HEK293 (cell line): ENCODE data around the gene CDH1.

Source experiments
- CTCF ChIA-PET: fragments of 350-600 bp; formaldehyde crosslinking; extraction: SDS; loops from one replicate; lab custom pipeline; 2021; ENCODE audit warnings: antibody characterized with exemption; lab: Yijun Ruan, JAX
- POLR2A ChIA-PET: fragments of 300-600 bp; formaldehyde crosslinking; extraction: SDS; loops from one replicate; lab custom pipeline; 2020; ENCODE audit warnings: antibody characterized with exemption, inconsistent platforms; lab: Yijun Ruan, JAX
- H3K27ac ChIP-seq: fragments of 200-500 bp; sonication (Bioruptor generic); 2 replicates; pipeline ENCODE4 v1.5.1; 2014; ENCODE audit warnings: low read depth, low read length, control low read depth, inconsistent platforms; ENCODE audit errors: extremely low read depth
- H3K36me3 ChIP-seq, 2 experiments: fragments of 200-500 bp in 1 of 2; sonication (Bioruptor generic) in 1 of 2; 1 replicate in 1 of 2; 2 replicates in 1 of 2; pipeline ENCODE4 v1.5.1; 2014 to 2017; ENCODE audit warnings: inconsistent platforms in 2 of 2, low read length in 2 of 2; ENCODE audit not compliant: control insufficient read depth in 2 of 2, insufficient read depth in 1 of 2
- H3K4me1 ChIP-seq: fragments of 200-500 bp; sonication (Bioruptor generic); 2 replicates; pipeline ENCODE4 v1.5.1; 2014; ENCODE audit warnings: mild to moderate bottlenecking, low read length, inconsistent platforms; ENCODE audit not compliant: control insufficient read depth, insufficient read depth
- H3K4me3 ChIP-seq: 2 replicates; pipeline ENCODE4 v1.5.1; 2011; ENCODE audit warnings: low read depth, mild to moderate bottlenecking, control low read depth, low read length, moderate library complexity
- H3K9me3 ChIP-seq: fragments of 200-500 bp; sonication (Bioruptor generic); 2 replicates; pipeline ENCODE4 v1.5.1; 2014; ENCODE audit warnings: low read depth, low read length, inconsistent platforms; ENCODE audit not compliant: control insufficient read depth, insufficient read depth
- HOXC10 ChIP-seq: sonication (generic); formaldehyde crosslinking; IDR thresholded peaks from 2 replicates; pipeline ENCODE4 v1.8.1; 2023; ENCODE audit warnings: mild to moderate bottlenecking, missing genetic modification reagents
- HOXD13 ChIP-seq: sonication (generic); formaldehyde crosslinking; IDR thresholded peaks from 2 replicates; pipeline ENCODE4 v1.8.0; 2022; ENCODE audit warnings: missing genetic modification reagents, borderline replicate concordance
- KLF1 ChIP-seq: fragments of 450-650 bp; formaldehyde crosslinking; IDR thresholded peaks from 2 replicates; pipeline ENCODE4 v1.5.1; 2016; ENCODE audit warnings: missing biosample characterization, missing genetic modification characterization
- MEIS1 ChIP-seq: sonication (generic); formaldehyde crosslinking; IDR thresholded peaks from 2 replicates; pipeline ENCODE4 v1.8.1; 2022; ENCODE audit warnings: missing genetic modification reagents, mild to moderate bottlenecking, borderline replicate concordance
- OSR2 ChIP-seq: fragments of 450-650 bp; formaldehyde crosslinking; IDR thresholded peaks from 2 replicates; pipeline ENCODE4 v1.5.1; 2016; ENCODE audit warnings: missing biosample characterization, missing genetic modification characterization
- SP7 ChIP-seq: fragments of 450-650 bp; formaldehyde crosslinking; IDR thresholded peaks from 2 replicates; pipeline ENCODE4 v1.5.1; 2016; ENCODE audit warnings: missing biosample characterization, missing genetic modification characterization
- TCF7L2 ChIP-seq: IDR thresholded peaks from 2 replicates; pipeline ENCODE4 v1.6.1; 2011; ENCODE audit warnings: low read depth, mild to moderate bottlenecking, inconsistent platforms, low read length, moderate library complexity, borderline replicate concordance
- ZFP37 ChIP-seq: fragments of 450-650 bp; formaldehyde crosslinking; IDR thresholded peaks from 2 replicates; pipeline ENCODE4 v1.5.1; 2016; ENCODE audit warnings: missing biosample characterization, missing genetic modification characterization
- ZFP41 ChIP-seq: fragments of 450-650 bp; formaldehyde crosslinking; IDR thresholded peaks from 2 replicates; pipeline ENCODE4 v1.5.1; 2016; ENCODE audit warnings: missing biosample characterization, missing genetic modification characterization, borderline replicate concordance
- ZNF157 ChIP-seq: fragments of 450-650 bp; formaldehyde crosslinking; IDR thresholded peaks from 2 replicates; pipeline ENCODE4 v1.5.1; 2016; ENCODE audit warnings: missing biosample characterization, missing genetic modification characterization
- ZNF174 ChIP-seq: fragments of 450-650 bp; formaldehyde crosslinking; IDR thresholded peaks from 2 replicates; pipeline ENCODE4 v1.5.0; 2017; ENCODE audit warnings: missing biosample characterization, mild to moderate bottlenecking, missing genetic modification characterization
- ZNF19 ChIP-seq: fragments of 450-650 bp; formaldehyde crosslinking; IDR thresholded peaks from 2 replicates; pipeline ENCODE4; 2016; ENCODE audit warnings: missing biosample characterization, missing genetic modification characterization, low read depth
- ZNF211 ChIP-seq: fragments of 450-650 bp; formaldehyde crosslinking; IDR thresholded peaks from 2 replicates; pipeline ENCODE4 v1.5.1; 2016; ENCODE audit warnings: low read depth, missing biosample characterization, missing genetic modification characterization
- ZNF223 ChIP-seq: fragments of 450-650 bp; formaldehyde crosslinking; IDR thresholded peaks from 2 replicates; pipeline ENCODE4 v1.5.1; 2016; ENCODE audit warnings: missing biosample characterization, missing genetic modification characterization
- ZNF26 ChIP-seq: fragments of 450-650 bp; formaldehyde crosslinking; IDR thresholded peaks from 2 replicates; pipeline ENCODE4 v1.5.1; 2016; ENCODE audit warnings: missing biosample characterization, missing genetic modification characterization
- ZNF280D ChIP-seq: fragments of 450-650 bp; formaldehyde crosslinking; IDR thresholded peaks from 2 replicates; pipeline ENCODE4 v1.5.1; 2016; ENCODE audit warnings: missing biosample characterization, missing genetic modification characterization
- ZNF416 ChIP-seq: fragments of 450-650 bp; formaldehyde crosslinking; IDR thresholded peaks from 2 replicates; pipeline ENCODE4 v1.5.1; 2016; ENCODE audit warnings: missing biosample characterization, missing genetic modification characterization
- ZNF548 ChIP-seq: fragments of 450-650 bp; formaldehyde crosslinking; IDR thresholded peaks from 2 replicates; pipeline ENCODE4 v1.5.1; 2016; ENCODE audit warnings: missing biosample characterization, missing genetic modification characterization
- ZNF658 ChIP-seq: fragments of 450-650 bp; formaldehyde crosslinking; IDR thresholded peaks from 2 replicates; pipeline ENCODE4; 2016; ENCODE audit warnings: missing biosample characterization, missing genetic modification characterization
- ZNF692 ChIP-seq: fragments of 450-650 bp; formaldehyde crosslinking; IDR thresholded peaks from 2 replicates; pipeline ENCODE4 v1.5.1; 2016; ENCODE audit warnings: missing biosample characterization, missing genetic modification characterization
- ZNF701 ChIP-seq: fragments of 450-650 bp; formaldehyde crosslinking; IDR thresholded peaks from 2 replicates; pipeline ENCODE4 v1.5.1; 2016; ENCODE audit warnings: missing biosample characterization, missing genetic modification characterization
- ZNF785 ChIP-seq: fragments of 450-650 bp; formaldehyde crosslinking; IDR thresholded peaks from 2 replicates; pipeline ENCODE4 v1.5.1; 2016; ENCODE audit warnings: missing biosample characterization, missing genetic modification characterization
- ZNF791 ChIP-seq: fragments of 450-650 bp; formaldehyde crosslinking; IDR thresholded peaks from 2 replicates; pipeline ENCODE4 v1.5.1; 2016; ENCODE audit warnings: missing biosample characterization, missing genetic modification characterization
- ZNF837 ChIP-seq: fragments of 450-650 bp; formaldehyde crosslinking; IDR thresholded peaks from 2 replicates; pipeline ENCODE4 v1.5.1; 2016; ENCODE audit warnings: missing biosample characterization, missing genetic modification characterization
- ZNF843 ChIP-seq: fragments of 450-650 bp; formaldehyde crosslinking; IDR thresholded peaks from 2 replicates; pipeline ENCODE4 v1.5.1; 2016; ENCODE audit warnings: missing biosample characterization, missing genetic modification characterization
- ZSCAN23 ChIP-seq: fragments of 450-650 bp; formaldehyde crosslinking; IDR thresholded peaks from 2 replicates; pipeline ENCODE4 v1.5.1; 2016; ENCODE audit warnings: missing biosample characterization, missing genetic modification characterization
- ZXDB ChIP-seq: fragments of 450-650 bp; formaldehyde crosslinking; IDR thresholded peaks from 2 replicates; pipeline ENCODE4 v1.5.1; 2016; ENCODE audit warnings: missing biosample characterization, missing genetic modification characterization
- TF ChIP-seq, protein P1 (sequence below): fragments of 450-650 bp; formaldehyde crosslinking; IDR thresholded peaks from 2 replicates; pipeline ENCODE4 v1.5.1; 2017; ENCODE audit warnings: missing biosample characterization, missing genetic modification characterization

Gene CDH1

DNA sequence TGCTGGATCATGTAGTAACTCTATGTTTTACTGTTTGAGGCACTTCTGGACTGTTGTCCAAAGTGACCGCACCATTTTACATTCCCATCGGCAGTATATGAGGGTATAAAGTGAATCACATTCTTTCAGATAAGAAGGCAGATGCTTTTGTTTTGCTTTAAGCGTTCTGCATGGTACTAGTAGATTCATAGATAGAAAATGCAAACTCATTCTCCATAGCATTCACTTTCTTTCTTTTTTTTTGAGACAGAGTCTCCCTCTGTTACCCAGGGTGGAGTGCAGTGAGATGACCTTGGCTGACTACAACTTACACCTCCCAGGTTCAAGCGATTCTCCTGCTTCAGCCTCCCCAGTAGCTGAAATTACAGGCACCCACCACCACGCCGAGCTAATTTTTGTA, 146.6 kb downstream of the CDH1 start:
- POLR2A ChIA-PET, result no interaction called here
- TF ChIP-seq ZFP41 (no peak), ZNF658 (no peak), ZNF843 (no peak), ZNF223 (tag by site-specific recombination) (no peak), ZNF280D (tag by site-specific recombination) (no peak), ZNF785 (tag by site-specific recombination) (no peak), OSR2 (tag by site-specific recombination) (no peak), MEIS1 (CRISPR knock-in tag) (no peak), ZFP37 (tag by site-specific recombination) (no peak), TCF7L2 (no peak), KLF1 (tag by site-specific recombination) (no peak)
- TF ChIP-seq, protein P1, sequence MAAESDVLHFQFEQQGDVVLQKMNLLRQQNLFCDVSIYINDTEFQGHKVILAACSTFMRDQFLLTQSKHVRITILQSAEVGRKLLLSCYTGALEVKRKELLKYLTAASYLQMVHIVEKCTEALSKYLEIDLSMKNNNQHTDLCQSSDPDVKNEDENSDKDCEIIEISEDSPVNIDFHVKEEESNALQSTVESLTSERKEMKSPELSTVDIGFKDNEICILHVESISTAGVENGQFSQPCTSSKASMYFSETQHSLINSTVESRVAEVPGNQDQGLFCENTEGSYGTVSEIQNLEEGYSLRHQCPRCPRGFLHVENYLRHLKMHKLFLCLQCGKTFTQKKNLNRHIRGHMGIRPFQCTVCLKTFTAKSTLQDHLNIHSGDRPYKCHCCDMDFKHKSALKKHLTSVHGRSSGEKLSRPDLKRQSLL (tag by site-specific recombination), result no peak
- TF ChIP-seq, all 188 proteins: peak for 0
- H3K9me3 ChIP-seq, result no peaks in the 10 kb centered on the region
- no peak overlapping the region for H3K4me3 ChIP-seq
- H3K36me3 ChIP-seq, result peaks cover 9 to 16% of the 10 kb centered on the region in 2 experiments; a peak in 2 of 3 replicates
- CTCF ChIA-PET, result no interaction called here
- no peaks in the 10 kb centered on the region for H3K4me1 ChIP-seq
- H3K27ac ChIP-seq, result no peak overlapping the region

GRCh38 chr16:68884401-68884800, 147.3 kb downstream of the CDH1 start:
- TF ChIP-seq ZNF548 (tag by site-specific recombination) (no peak), HOXC10 (no peak), ZNF19 (tag by site-specific recombination) (no peak), ZNF26 (no peak), ZSCAN23 (tag by site-specific recombination) (no peak), ZNF211 (tag by site-specific recombination) (no peak), ZNF701 (tag by site-specific recombination) (no peak), ZNF791 (tag by site-specific recombination) (no peak), ZNF837 (no peak), ZNF174 (tag by site-specific recombination) (no peak), SP7 (no peak), ZNF692 (tag by site-specific recombination) (no peak), ZXDB (no peak), ZNF416 (tag by site-specific recombination) (no peak), HOXD13 (no peak), ZNF157 (no peak)

More at GRCh38 chr16:68884401-68884800, 147.3 kb downstream of the CDH1 start:
- Histone ChIP-seq H3K36me3 (peaks cover 8 to 16% of the 10 kb centered on the region in 2 experiments; a peak in 2 of 3 replicates), H3K4me3 (no peak overlapping the region), H3K9me3 (no peaks in the 10 kb centered on the region), H3K27ac (no peak overlapping the region), H3K4me1 (no peaks in the 10 kb centered on the region)
- ChIA-PET CTCF (no interaction called here), POLR2A (no interaction called here)
